ENCODE results near the gene MRAS.
"Not testable (repeated sequence)": the region's sequence is repeated elsewhere in the genome, so short reads cannot be mapped to it uniquely, and the experiment has no call there.

DNA sequence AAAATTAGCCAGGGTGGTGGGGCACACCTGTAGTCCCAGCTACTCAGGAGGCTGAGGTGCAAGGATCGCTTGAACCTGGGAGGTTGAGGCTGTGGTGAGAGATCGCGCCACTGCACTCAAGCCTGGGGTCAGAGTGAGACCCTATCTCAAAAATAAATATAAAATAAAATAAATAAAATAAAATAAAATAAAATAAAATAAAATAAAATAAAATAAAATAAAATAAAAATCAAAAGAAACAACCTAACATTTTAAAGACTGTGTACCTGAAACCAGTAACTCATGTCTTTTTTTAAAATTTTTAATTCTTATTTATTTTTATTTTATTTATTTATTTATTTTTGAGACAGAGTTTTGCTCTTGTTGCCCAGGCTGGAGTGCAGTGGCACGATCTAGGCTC is 78.4 kb downstream of the MRAS start:
- TF ChIP-seq, protein P1, sequence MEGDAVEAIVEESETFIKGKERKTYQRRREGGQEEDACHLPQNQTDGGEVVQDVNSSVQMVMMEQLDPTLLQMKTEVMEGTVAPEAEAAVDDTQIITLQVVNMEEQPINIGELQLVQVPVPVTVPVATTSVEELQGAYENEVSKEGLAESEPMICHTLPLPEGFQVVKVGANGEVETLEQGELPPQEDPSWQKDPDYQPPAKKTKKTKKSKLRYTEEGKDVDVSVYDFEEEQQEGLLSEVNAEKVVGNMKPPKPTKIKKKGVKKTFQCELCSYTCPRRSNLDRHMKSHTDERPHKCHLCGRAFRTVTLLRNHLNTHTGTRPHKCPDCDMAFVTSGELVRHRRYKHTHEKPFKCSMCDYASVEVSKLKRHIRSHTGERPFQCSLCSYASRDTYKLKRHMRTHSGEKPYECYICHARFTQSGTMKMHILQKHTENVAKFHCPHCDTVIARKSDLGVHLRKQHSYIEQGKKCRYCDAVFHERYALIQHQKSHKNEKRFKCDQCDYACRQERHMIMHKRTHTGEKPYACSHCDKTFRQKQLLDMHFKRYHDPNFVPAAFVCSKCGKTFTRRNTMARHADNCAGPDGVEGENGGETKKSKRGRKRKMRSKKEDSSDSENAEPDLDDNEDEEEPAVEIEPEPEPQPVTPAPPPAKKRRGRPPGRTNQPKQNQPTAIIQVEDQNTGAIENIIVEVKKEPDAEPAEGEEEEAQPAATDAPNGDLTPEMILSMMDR (IDR thresholded peaks at IDR 0.05; ENCODE audit: low read depth, low read length): not testable (repeated sequence)
- TF ChIP-seq, protein P2, sequence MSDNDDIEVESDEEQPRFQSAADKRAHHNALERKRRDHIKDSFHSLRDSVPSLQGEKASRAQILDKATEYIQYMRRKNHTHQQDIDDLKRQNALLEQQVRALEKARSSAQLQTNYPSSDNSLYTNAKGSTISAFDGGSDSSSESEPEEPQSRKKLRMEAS (IDR thresholded peaks at IDR 0.05; ENCODE audit: low read depth, low read length): not testable (repeated sequence)
- not testable (repeated sequence) for TF ChIP-seq POLR2A (IDR thresholded peaks at IDR 0.05; ENCODE audit: extremely low read depth, insufficient read length)

All from NB4 (cell line).